OCI-LY1 (cell line): ENCODE measurements around the gene ARID5B.
A peak's percentile ranks its signal among the peaks of the same experiment; 100 is the strongest.

ENCODE experiments used
- H2AFZ ChIP-seq: fragments of 200-600 bp; sonication (generic), shearing (Covaris generic); 2 replicates; pipeline ENCODE4 v1.6.0; 2014; ENCODE audit warnings: antibody characterized with exemption, mild to moderate bottlenecking, low read length
- H3F3A ChIP-seq: fragments of 200-600 bp; sonication (generic), shearing (Covaris generic); 2 replicates; pipeline ENCODE4 v1.6.0; 2014; ENCODE audit warnings: mild to moderate bottlenecking, antibody characterized with exemption, low read length, moderate library complexity; ENCODE audit not compliant: insufficient read depth
- H3K27ac ChIP-seq: fragments of 200-600 bp; sonication (generic); 2 replicates; pipeline ENCODE4 v1.5.1; 2014; ENCODE audit warnings: low read length, mixed run types, mild to moderate bottlenecking, low read depth; ENCODE audit not compliant: poor library complexity, severe bottlenecking
- H3K27me3 ChIP-seq: fragments of 200-600 bp; sonication (generic); 2 replicates; pipeline ENCODE4 v1.6.0; 2014; ENCODE audit warnings: antibody characterized with exemption, mild to moderate bottlenecking, low read length, moderate library complexity; ENCODE audit not compliant: insufficient read depth
- H3K36me3 ChIP-seq: fragments of 200-600 bp; sonication (generic); 2 replicates; pipeline ENCODE4 v1.6.1; 2014; ENCODE audit warnings: mild to moderate bottlenecking, antibody characterized with exemption, low read length, moderate library complexity, mixed read lengths; ENCODE audit not compliant: insufficient read depth
- H3K4me1 ChIP-seq: fragments of 200-600 bp; sonication (generic); 2 replicates; pipeline ENCODE4 v1.5.1; 2014; ENCODE audit warnings: mild to moderate bottlenecking, low read length, moderate library complexity; ENCODE audit not compliant: insufficient read depth, severe bottlenecking
- H3K4me2 ChIP-seq: fragments of 200-600 bp; sonication (generic), shearing (Covaris generic); 2 replicates; pipeline ENCODE4 v1.6.1; 2014; ENCODE audit warnings: low read length
- H3K4me3 ChIP-seq: fragments of 200-600 bp; sonication (generic); 2 replicates; pipeline ENCODE4 v1.5.1; 2014; ENCODE audit warnings: low read length, low read depth, mild to moderate bottlenecking, mixed read lengths; ENCODE audit not compliant: poor library complexity, severe bottlenecking
- H3K79me2 ChIP-seq: fragments of 200-600 bp; shearing (Covaris generic); 2 replicates; pipeline ENCODE4 v1.6.1; 2016; ENCODE audit warnings: mixed run types, low read length, mixed read lengths; ENCODE audit not compliant: insufficient read depth
- H3K9ac ChIP-seq: fragments of 200-600 bp; sonication (generic), shearing (Covaris generic); 2 replicates; pipeline ENCODE4 v1.6.1; 2014; ENCODE audit warnings: mild to moderate bottlenecking, low read length, mixed read lengths
- H3K9me2 ChIP-seq: fragments of 200-600 bp; sonication (generic), shearing (Covaris generic); 2 replicates; pipeline ENCODE4 v1.6.1; 2014; ENCODE audit warnings: low read depth, mild to moderate bottlenecking, low read length, mixed read lengths
- H3K9me3 ChIP-seq: fragments of 200-600 bp; shearing (Covaris generic); 2 replicates; pipeline ENCODE4 v1.6.1; 2014; ENCODE audit warnings: low read length, mixed read lengths
- H4K20me1 ChIP-seq: fragments of 200-600 bp; sonication (generic), shearing (Covaris generic); 2 replicates; pipeline ENCODE4 v1.6.0; 2016; ENCODE audit warnings: mild to moderate bottlenecking, low read length; ENCODE audit not compliant: insufficient read depth
- EZH2 ChIP-seq: fragments of 200-600 bp; sonication (generic), shearing (Covaris generic); IDR thresholded peaks from 2 replicates; pipeline ENCODE4 v1.8.0; 2017; ENCODE audit warnings: borderline replicate concordance, mixed run types, mild to moderate bottlenecking, antibody characterized with exemption, low read length, moderate library complexity, mixed read lengths
- TF ChIP-seq, protein P1 (sequence below): fragments of 200-600 bp; sonication (generic), shearing (Covaris generic); IDR thresholded peaks from 2 replicates; pipeline ENCODE4 v1.5.1; 2017; ENCODE audit warnings: mild to moderate bottlenecking, antibody characterized with exemption, low read length, moderate library complexity, mixed read lengths

Gene ARID5B

DNA sequence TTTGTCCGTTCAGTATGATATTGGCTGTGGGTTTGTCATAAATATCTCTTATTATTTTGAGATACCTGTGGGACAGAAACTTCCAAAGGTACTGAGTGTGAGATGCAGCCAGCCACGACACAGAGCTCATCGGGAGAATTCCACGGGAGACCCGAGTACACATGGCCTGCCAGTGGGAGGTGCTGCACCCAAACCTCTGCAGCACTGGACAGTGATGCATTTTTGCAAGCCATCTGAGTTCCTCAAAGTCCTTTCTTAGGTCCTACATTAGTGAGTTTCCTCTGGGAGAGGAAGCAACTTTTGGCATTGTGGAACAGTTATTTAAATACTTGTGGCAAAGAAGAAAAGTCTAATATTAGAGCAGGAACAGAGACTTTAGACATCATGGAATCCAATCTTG, 77.5 kb downstream of the ARID5B start:
- H3K4me2 ChIP-seq = no peak overlapping the region
- peaks cover 6% of the 10 kb centered on the region; the same call in 1 of the 2 replicates for H3F3A ChIP-seq
- H3K9me3 ChIP-seq = peaks cover 4% of the 10 kb centered on the region; the same call in 1 of the 2 replicates
- H3K27me3 ChIP-seq = no peaks in the 10 kb centered on the region
- H2AFZ ChIP-seq = no peak overlapping the region
- H3K4me3 ChIP-seq = no peak overlapping the region
- TF ChIP-seq EZH2 = no peak
- TF ChIP-seq, protein P1, sequence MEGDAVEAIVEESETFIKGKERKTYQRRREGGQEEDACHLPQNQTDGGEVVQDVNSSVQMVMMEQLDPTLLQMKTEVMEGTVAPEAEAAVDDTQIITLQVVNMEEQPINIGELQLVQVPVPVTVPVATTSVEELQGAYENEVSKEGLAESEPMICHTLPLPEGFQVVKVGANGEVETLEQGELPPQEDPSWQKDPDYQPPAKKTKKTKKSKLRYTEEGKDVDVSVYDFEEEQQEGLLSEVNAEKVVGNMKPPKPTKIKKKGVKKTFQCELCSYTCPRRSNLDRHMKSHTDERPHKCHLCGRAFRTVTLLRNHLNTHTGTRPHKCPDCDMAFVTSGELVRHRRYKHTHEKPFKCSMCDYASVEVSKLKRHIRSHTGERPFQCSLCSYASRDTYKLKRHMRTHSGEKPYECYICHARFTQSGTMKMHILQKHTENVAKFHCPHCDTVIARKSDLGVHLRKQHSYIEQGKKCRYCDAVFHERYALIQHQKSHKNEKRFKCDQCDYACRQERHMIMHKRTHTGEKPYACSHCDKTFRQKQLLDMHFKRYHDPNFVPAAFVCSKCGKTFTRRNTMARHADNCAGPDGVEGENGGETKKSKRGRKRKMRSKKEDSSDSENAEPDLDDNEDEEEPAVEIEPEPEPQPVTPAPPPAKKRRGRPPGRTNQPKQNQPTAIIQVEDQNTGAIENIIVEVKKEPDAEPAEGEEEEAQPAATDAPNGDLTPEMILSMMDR = peak; percentile 44
- peaks cover 13% of the 10 kb centered on the region for H3K36me3 ChIP-seq
- peaks cover 26% of the 10 kb centered on the region for H3K79me2 ChIP-seq
- no peaks in the 10 kb centered on the region for H4K20me1 ChIP-seq
- peaks cover 64% of the 10 kb centered on the region for H3K4me1 ChIP-seq
- no peak overlapping the region; the same call in 1 of the 2 replicates for H3K9ac ChIP-seq
- H3K9me2 ChIP-seq = no peaks in the 10 kb centered on the region
- H3K27ac ChIP-seq = peak overlapping the region; percentile 85

DNA sequence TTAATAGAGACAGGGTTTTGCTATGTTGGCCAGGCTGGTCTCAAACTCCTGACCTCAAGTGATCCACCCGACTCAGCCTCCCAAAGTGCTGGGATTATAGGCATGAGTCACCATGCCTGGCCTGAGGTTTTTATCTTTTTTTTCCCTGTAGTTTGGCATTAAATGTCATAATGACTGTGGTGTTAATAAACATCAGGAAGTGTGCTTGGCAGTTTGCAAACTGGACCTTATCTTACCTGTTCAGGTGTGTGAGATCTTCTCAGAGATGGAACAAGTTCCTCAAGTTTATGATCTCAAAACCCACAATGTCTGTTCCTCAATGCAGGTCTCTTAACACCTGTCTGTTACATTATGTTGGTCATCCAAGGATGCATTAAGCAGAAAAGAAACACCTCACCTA, 80.0 kb downstream of the ARID5B start:
- H3K9me2 ChIP-seq = no peaks in the 10 kb centered on the region
- no peaks in the 10 kb centered on the region for H3F3A ChIP-seq
- H3K79me2 ChIP-seq = peaks cover 17% of the 10 kb centered on the region
- peak overlapping the region; percentile 27; the same call in 1 of the 2 replicates for H3K4me2 ChIP-seq
- TF ChIP-seq, protein P1 = no peak
- no peak for TF ChIP-seq EZH2
- no peaks in the 10 kb centered on the region for H4K20me1 ChIP-seq
- H3K4me3 ChIP-seq = no peak overlapping the region
- 0 out of 2 replicates have a peak, but pooled peaks cover under 1% of the 10 kb centered on the region for H3K9me3 ChIP-seq
- H3K36me3 ChIP-seq = peaks cover 9% of the 10 kb centered on the region
- H2AFZ ChIP-seq = no peak overlapping the region
- no peaks in the 10 kb centered on the region for H3K27me3 ChIP-seq
- H3K27ac ChIP-seq = peak overlapping the region; percentile 85
- peak overlapping the region; percentile 8; the same call in 1 of the 2 replicates for H3K9ac ChIP-seq
- peaks cover 73% of the 10 kb centered on the region for H3K4me1 ChIP-seq

DNA sequence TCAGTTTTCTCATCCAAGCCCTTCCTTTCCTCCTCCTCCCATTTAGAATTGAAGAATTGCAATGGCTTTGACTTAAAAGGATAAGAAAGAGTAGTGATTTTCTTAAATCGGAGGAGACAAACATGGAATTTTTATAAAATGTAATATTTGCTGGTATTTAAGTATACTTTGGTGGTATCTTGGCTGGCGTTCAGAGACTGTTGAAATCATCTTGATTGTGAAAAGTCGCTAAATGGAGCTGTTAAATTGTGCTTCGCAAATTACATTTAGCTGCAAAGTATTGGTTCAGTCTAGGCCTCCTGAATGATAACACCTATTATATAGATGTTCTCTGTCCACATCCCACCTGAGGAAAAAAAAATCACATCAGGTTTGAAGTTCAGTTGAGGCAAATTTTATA, 81.8 kb downstream of the ARID5B start:
- Histone ChIP-seq H3K4me1 (peaks cover 91% of the 10 kb centered on the region), H2AFZ (no peak overlapping the region), H3F3A (peaks cover 9% of the 10 kb centered on the region), H3K79me2 (peaks cover 16% of the 10 kb centered on the region), H3K9me3 (no peaks in the 10 kb centered on the region), H3K9ac (no peak overlapping the region), H3K4me3 (no peak overlapping the region), H3K4me2 (no peak overlapping the region), H3K9me2 (no peaks in the 10 kb centered on the region), H3K27ac (peak overlapping the region; percentile 85), H3K27me3 (no peaks in the 10 kb centered on the region), H3K36me3 (peaks cover 7% of the 10 kb centered on the region; the same call in 1 of the 2 replicates), H4K20me1 (no peaks in the 10 kb centered on the region)
- TF ChIP-seq, protein P1 = no peak
- no peak for TF ChIP-seq EZH2
